ENCODE measurements around the gene C2orf81.
"Not testable (repeated sequence)": the region's sequence is repeated elsewhere in the genome, so short reads cannot be mapped to it uniquely, and the experiment has no call there.

Gene C2orf81

GRCh38 chr2:74442483-74443297 is 21.3 kb upstream of the C2orf81 start:
- DNase-seq, result not testable (repeated sequence)

- DNase-seq, result no peak
Measured at GRCh38 chr2:74441690-74442482, 20.5 kb upstream of the C2orf81 start, which contains the start of gene RTKN. Gene RTKN, minus strand, starts transcription at chr2:74441937. Its CDS starts 121 bp downstream, at chr2:74441816.

GRCh38 chr2:74441170-74441689 is 19.8 kb upstream of the C2orf81 start:
- peak; percentile 48 for DNase-seq

- DNase-seq, result no peak
Measured at GRCh38 chr2:74440378-74441169, 19.2 kb upstream of the C2orf81 start.

- DNase-seq, result no peak
Measured at GRCh38 chr2:74439803-74440377, 18.5 kb upstream of the C2orf81 start.

- no peak for DNase-seq
Measured at GRCh38 chr2:74439373-74439772, 18.0 kb upstream of the C2orf81 start.

- no peak for DNase-seq
Measured at GRCh38 chr2:74438248-74438647, 16.8 kb upstream of the C2orf81 start.

GRCh38 chr2:74436848-74437695 is 15.7 kb upstream of the C2orf81 start:
- no peak for DNase-seq

- DNase-seq, result no peak
Measured at GRCh38 chr2:74436111-74436805, 14.8 kb upstream of the C2orf81 start.

- no peak for DNase-seq
Measured at GRCh38 chr2:74430502-74430901, 9.1 kb upstream of the C2orf81 start.

GRCh38 chr2:74429487-74430451 is 8.3 kb upstream of the C2orf81 start:
- no peak for DNase-seq

GRCh38 chr2:74428675-74429074 is 7.3 kb upstream of the C2orf81 start:
- no peak for DNase-seq

- DNase-seq, result no peak
Measured at GRCh38 chr2:74427551-74427950, 6.1 kb upstream of the C2orf81 start.

- no peak for DNase-seq
Measured at GRCh38 chr2:74426181-74426758, 4.9 kb upstream of the C2orf81 start.

GRCh38 chr2:74425523-74425922 is 4.1 kb upstream of the C2orf81 start:
- DNase-seq, result no peak

GRCh38 chr2:74424995-74425406 is 3.6 kb upstream of the C2orf81 start:
- no peak for DNase-seq

- DNase-seq, result no peak
Measured at GRCh38 chr2:74424139-74424992, 2.9 kb upstream of the C2orf81 start.

Measured in activated CD4-positive, CD25-positive, alpha-beta regulatory T cell treated with anti-CD3 and anti-CD28 coated beads, Interleukin-2, amount 50 U/mL, for 72 hours (primary cell).